ENCODE results near the gene POLR2F. TPM values are rescaled to one million over a fixed set of nuclear protein-coding genes. Genes with fewer than 3 reads are reported as not detected.

Gene POLR2F
- polyA plus RNA-seq, 1 of the 3 experiments (the other 2 are of a cell fraction) = 255 TPM

DNA sequence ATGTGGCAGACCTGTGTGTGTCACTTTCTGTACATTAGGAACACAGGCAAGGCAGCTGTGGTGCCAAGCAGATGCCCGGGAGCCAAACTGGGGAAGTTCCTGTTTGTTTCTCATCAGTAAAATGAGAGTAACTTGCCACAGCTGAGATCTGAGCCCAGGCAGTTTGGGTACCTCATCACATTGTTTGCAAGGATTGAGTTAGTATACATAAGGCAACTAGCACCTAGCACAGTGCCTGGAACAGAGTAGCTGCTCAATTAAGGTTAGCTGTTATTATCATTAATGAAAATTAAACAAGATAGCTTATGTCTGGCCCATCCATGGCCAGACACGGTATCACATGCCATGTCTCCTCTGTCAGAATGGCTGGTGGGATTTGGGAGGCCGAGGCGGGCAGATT lies 23.0 kb downstream of the POLR2F start:
- Histone ChIP-seq H3K4me2 (no peak overlapping the region), H3K4me1 (ENCODE audit: control insufficient read depth in 1 of 2, insufficient read depth in 2 of 2, low read depth in 1 of 2, low read length in 1 of 2) (no peaks in the 10 kb centered on the region), H3K4me3 (ENCODE audit: low read depth in 2 of 2, low read length in 1 of 2) (no peak overlapping the region), H3K9me2 (no peaks in the 10 kb centered on the region), H3K9ac (no peak overlapping the region), H2AFZ (ENCODE audit: low read depth) (no peak overlapping the region), H4K20me1 (ENCODE audit: insufficient read depth) (no peaks in the 10 kb centered on the region), H3K27me3 (ENCODE audit: insufficient read depth) (no peaks in the 10 kb centered on the region), H3K27ac (ENCODE audit: low read depth in 2 of 2, low read length in 1 of 2) (no peak overlapping the region), H3K79me2 (ENCODE audit: insufficient read depth) (no peaks in the 10 kb centered on the region), H3F3A (replicated peaks; ENCODE audit: insufficient read depth) (no peaks in the 10 kb centered on the region), H3K36me3 (replicated peaks in 1 of 2; ENCODE audit: control insufficient read depth in 1 of 2, insufficient read depth in 2 of 2, low read length in 1 of 2) (no peaks in the 10 kb centered on the region), H3K9me3 (no peaks in the 10 kb centered on the region)
- ChIA-PET CTCF (interaction anchor here (1.6 to 2.3 kb wide), 2 partner anchors 11 to 159 kb away, joined by 4 to 7 read pairs; no protein-coding TSS in a partner anchor), POLR2A (no interaction called here)
- no peak for TF ChIP-seq SIN3A (IDR thresholded peaks at IDR 0.05; ENCODE audit: borderline replicate concordance, low read depth, low read length)
- TF ChIP-seq, protein P1, sequence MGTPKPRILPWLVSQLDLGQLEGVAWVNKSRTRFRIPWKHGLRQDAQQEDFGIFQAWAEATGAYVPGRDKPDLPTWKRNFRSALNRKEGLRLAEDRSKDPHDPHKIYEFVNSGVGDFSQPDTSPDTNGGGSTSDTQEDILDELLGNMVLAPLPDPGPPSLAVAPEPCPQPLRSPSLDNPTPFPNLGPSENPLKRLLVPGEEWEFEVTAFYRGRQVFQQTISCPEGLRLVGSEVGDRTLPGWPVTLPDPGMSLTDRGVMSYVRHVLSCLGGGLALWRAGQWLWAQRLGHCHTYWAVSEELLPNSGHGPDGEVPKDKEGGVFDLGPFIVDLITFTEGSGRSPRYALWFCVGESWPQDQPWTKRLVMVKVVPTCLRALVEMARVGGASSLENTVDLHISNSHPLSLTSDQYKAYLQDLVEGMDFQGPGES (IDR thresholded peaks at IDR 0.05; ENCODE audit: low read depth, low read length) = no peak
- no peak for TF ChIP-seq TEAD4 (IDR thresholded peaks at IDR 0.05; ENCODE audit: borderline replicate concordance, insufficient read depth)
- no peak for TF ChIP-seq CHD2 (IDR thresholded peaks at IDR 0.05; ENCODE audit: low read length, partially characterized antibody)
- no peak for TF ChIP-seq FOXM1 (IDR thresholded peaks at IDR 0.05; ENCODE audit: low read depth)
- no peak for TF ChIP-seq EZH2phosphoT487 (IDR thresholded peaks at IDR 0.05; ENCODE audit: borderline replicate concordance, low read depth)
- no peak for TF ChIP-seq NFIC (IDR thresholded peaks at IDR 0.05; ENCODE audit: borderline replicate concordance)
- TF ChIP-seq, protein P2, sequence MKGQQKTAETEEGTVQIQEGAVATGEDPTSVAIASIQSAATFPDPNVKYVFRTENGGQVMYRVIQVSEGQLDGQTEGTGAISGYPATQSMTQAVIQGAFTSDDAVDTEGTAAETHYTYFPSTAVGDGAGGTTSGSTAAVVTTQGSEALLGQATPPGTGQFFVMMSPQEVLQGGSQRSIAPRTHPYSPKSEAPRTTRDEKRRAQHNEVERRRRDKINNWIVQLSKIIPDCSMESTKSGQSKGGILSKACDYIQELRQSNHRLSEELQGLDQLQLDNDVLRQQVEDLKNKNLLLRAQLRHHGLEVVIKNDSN (IDR thresholded peaks at IDR 0.05; ENCODE audit: borderline replicate concordance, low read depth) = no peak
- TF ChIP-seq EP300 (IDR thresholded peaks at IDR 0.05; ENCODE audit: borderline replicate concordance in 1 of 2, low read depth in 1 of 2, low read length in 1 of 2) = no peak
- no peak for TF ChIP-seq MAX (IDR thresholded peaks at IDR 0.05; ENCODE audit: low read depth)
- no peak for TF ChIP-seq GABPA (IDR thresholded peaks at IDR 0.05; ENCODE audit: low read depth)
- no peak for TF ChIP-seq RFX5 (IDR thresholded peaks at IDR 0.05; ENCODE audit: low read length)
- no peak for TF ChIP-seq GATA2 (CRISPR knock-in tag; IDR thresholded peaks at IDR 0.05)
- no peak for TF ChIP-seq NRF1 (IDR thresholded peaks at IDR 0.05; ENCODE audit: low read depth, low read length)
- TF ChIP-seq MXI1 (IDR thresholded peaks at IDR 0.05; ENCODE audit: low read depth, low read length) = no peak
- no peak for TF ChIP-seq FOXJ3 (CRISPR knock-in tag; IDR thresholded peaks at IDR 0.05)
- no peak for TF ChIP-seq MEF2A (IDR thresholded peaks at IDR 0.05; ENCODE audit: borderline replicate concordance, low read depth)
- no peak for TF ChIP-seq TAF1 (IDR thresholded peaks at IDR 0.05; ENCODE audit: borderline replicate concordance, low read depth, low read length)
- WGBS (ENCODE audit: low lambda C conversion rate) = 100% methylated on average over 3 of the region's 4 CpGs
- DNase-seq = no peak
